ENCODE results near the gene C2CD4C.
"Not testable (repeated sequence)": the region's sequence is repeated elsewhere in the genome, so short reads cannot be mapped to it uniquely, and the experiment has no call there.

C2CD4C gene

GRCh38 chr19:435056-435706, 26.2 kb upstream of the C2CD4C start:
- Histone ChIP-seq H3K27ac (ENCODE audit: poor library complexity, severe bottlenecking) (no peak overlapping the region), H3K4me3 (ENCODE audit: severe bottlenecking) (no peak overlapping the region), H3K27me3 (ENCODE audit: insufficient read depth, poor library complexity, severe bottlenecking) (no peaks in the 10 kb centered on the region), H3K9me3 (ENCODE audit: severe bottlenecking) (no peaks in the 10 kb centered on the region), H3K4me1 (ENCODE audit: insufficient read depth, poor library complexity, severe bottlenecking) (no peaks in the 10 kb centered on the region), H3K36me3 (ENCODE audit: low read depth) (no peaks in the 10 kb centered on the region)
- ATAC-seq (ENCODE audit: low read depth) = no peak
- DNase-seq (ENCODE audit: low spot score) = no peak
- TF ChIP-seq CTCF (IDR thresholded peaks at IDR 0.05; ENCODE audit: poor library complexity, severe bottlenecking) = no peak

DNA sequence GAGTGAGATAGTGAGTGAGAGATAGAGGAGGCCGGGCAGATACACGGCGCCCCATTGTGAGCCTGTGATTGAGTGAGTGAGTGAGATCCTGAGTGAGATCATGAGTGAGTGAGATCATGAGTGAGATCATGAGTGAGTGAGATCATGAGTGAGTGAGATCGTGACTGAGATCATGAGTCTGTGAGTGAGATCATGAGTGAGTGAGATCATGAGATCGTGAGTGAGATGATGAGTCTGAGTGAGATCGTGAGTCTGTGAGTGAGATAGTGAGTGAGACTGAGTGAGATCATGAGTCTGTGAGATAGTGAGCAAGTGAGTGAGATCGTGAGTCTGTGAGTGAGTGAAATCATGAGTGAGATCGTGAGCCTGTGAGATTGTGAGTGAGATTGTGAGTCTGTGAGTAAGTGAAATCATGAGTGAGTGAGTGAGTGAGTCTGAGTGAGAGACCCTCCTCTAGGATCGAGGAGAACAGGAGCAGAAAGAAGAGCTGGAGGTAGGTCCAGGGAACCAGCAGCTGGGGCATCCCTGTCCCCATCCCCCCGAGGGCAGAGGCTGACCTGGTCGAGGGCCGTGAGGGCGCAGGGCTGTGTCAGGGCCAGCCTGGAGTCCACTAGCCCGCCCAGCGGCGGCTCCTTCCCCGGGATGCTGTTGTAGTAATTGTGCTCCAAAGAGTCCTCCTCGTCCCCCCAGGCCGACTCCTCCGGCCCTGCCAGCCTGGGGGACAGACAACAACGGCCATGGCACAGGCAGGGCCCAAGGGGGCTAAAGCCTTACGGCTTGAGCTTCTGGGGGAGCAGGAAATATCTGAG, 25.4 kb upstream of the C2CD4C start:
- DNase-seq (ENCODE audit: low spot score) (no peak), ATAC-seq (ENCODE audit: low read depth) (no peak)
- Histone ChIP-seq H3K9me3 (ENCODE audit: severe bottlenecking) (no peaks in the 10 kb centered on the region), H3K4me3 (ENCODE audit: severe bottlenecking) (no peak overlapping the region), H3K27me3 (ENCODE audit: insufficient read depth, poor library complexity, severe bottlenecking) (no peaks in the 10 kb centered on the region), H3K36me3 (ENCODE audit: low read depth) (no peaks in the 10 kb centered on the region), H3K27ac (ENCODE audit: poor library complexity, severe bottlenecking) (no peak overlapping the region), H3K4me1 (ENCODE audit: insufficient read depth, poor library complexity, severe bottlenecking) (no peaks in the 10 kb centered on the region)
- no peak for TF ChIP-seq CTCF (IDR thresholded peaks at IDR 0.05; ENCODE audit: poor library complexity, severe bottlenecking)

GRCh38 chr19:430701-431100, 21.8 kb upstream of the C2CD4C start:
- TF ChIP-seq CTCF (IDR thresholded peaks at IDR 0.05; ENCODE audit: poor library complexity, severe bottlenecking) = no peak
- H3K27ac ChIP-seq (ENCODE audit: poor library complexity, severe bottlenecking) = no peak overlapping the region
- DNase-seq (ENCODE audit: low spot score) = no peak
- H3K4me1 ChIP-seq (ENCODE audit: insufficient read depth, poor library complexity, severe bottlenecking) = no peaks in the 10 kb centered on the region
- no peak overlapping the region for H3K4me3 ChIP-seq (ENCODE audit: severe bottlenecking)
- ATAC-seq (ENCODE audit: low read depth) = no peak
- H3K9me3 ChIP-seq (ENCODE audit: severe bottlenecking) = no peaks in the 10 kb centered on the region
- no peaks in the 10 kb centered on the region for H3K27me3 ChIP-seq (ENCODE audit: insufficient read depth, poor library complexity, severe bottlenecking)
- no peaks in the 10 kb centered on the region for H3K36me3 ChIP-seq (ENCODE audit: low read depth)

DNA sequence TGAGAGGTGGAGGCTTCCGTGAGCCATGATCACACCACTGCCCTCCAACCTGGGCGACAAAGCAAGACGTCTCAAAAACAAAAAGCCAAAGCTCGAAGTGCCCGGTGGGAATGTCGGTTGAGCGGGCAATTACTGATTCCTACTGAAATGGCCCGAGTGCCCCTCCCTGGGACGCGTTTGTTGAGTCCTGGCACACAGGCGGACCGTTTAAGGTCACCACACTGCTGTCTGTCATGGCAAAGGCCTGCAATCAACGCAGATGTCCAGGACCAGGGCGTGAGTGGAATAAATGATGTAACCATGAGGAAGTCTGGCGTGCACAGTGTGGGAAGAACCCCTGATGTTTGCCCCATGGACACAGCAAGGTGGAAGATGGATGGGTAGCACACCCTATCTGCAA, 19.2 kb upstream of the C2CD4C start:
- H3K4me1 ChIP-seq (ENCODE audit: insufficient read depth, poor library complexity, severe bottlenecking) = no peaks in the 10 kb centered on the region
- H3K27me3 ChIP-seq (ENCODE audit: insufficient read depth, poor library complexity, severe bottlenecking) = no peaks in the 10 kb centered on the region
- H3K27ac ChIP-seq (ENCODE audit: poor library complexity, severe bottlenecking) = no peak overlapping the region
- TF ChIP-seq CTCF (IDR thresholded peaks at IDR 0.05; ENCODE audit: poor library complexity, severe bottlenecking) = no peak
- H3K36me3 ChIP-seq (ENCODE audit: low read depth) = no peaks in the 10 kb centered on the region
- H3K9me3 ChIP-seq (ENCODE audit: severe bottlenecking) = no peaks in the 10 kb centered on the region
- no peak for DNase-seq (ENCODE audit: low spot score)
- no peak overlapping the region for H3K4me3 ChIP-seq (ENCODE audit: severe bottlenecking)
- ATAC-seq (ENCODE audit: low read depth) = no peak

GRCh38 chr19:427675-428074, 18.7 kb upstream of the C2CD4C start:
- not testable (repeated sequence) for H3K9me3 ChIP-seq (ENCODE audit: severe bottlenecking); H3K4me1 ChIP-seq (ENCODE audit: insufficient read depth, poor library complexity, severe bottlenecking); H3K4me3 ChIP-seq (ENCODE audit: severe bottlenecking); H3K27ac ChIP-seq (ENCODE audit: poor library complexity, severe bottlenecking); H3K36me3 ChIP-seq (ENCODE audit: low read depth); ATAC-seq (ENCODE audit: low read depth); H3K27me3 ChIP-seq (ENCODE audit: insufficient read depth, poor library complexity, severe bottlenecking); DNase-seq (ENCODE audit: low spot score)
